GM18951 (cell line): ENCODE data around the gene CFAP77.

Experiments
- POLR2A ChIP-seq: IDR thresholded peaks from 4 replicates; pipeline ENCODE4 v1.6.1; 2011; ENCODE audit warnings: mild to moderate bottlenecking; ENCODE audit not compliant: insufficient read length, insufficient read depth; ENCODE audit errors: extremely low read depth
- in situ Hi-C: fragments of 300-500 bp; cut with MboI; formaldehyde crosslinking; loops from one replicate; pipeline ENCODE4 v1.12.0; 2022; ENCODE audit warnings: low sequenced_read_pairs, mixed read lengths, inconsistent platforms; ENCODE audit not compliant: unreplicated experiment

The CFAP77 gene

DNA sequence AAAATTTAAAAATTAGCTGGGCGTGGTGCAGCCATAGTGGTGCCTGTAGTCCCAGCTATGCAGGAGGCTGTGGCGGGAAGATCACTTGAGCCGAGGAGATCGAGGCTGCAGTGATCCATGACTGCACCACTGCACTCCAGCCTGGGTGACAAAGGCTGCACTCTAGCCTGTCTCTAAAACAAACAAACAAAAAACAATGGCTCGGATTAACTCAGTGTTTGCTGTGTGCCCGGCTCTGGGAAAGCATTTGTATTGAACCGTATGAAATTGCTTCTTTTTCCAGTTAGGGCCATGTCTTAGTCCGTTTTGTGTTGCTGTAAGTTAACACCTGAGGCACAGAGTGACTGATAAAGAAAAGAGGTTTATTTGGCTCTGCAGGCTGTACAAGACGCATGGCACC is 62.6 kb downstream of the CFAP77 start:
- no peak for TF ChIP-seq POLR2A
- in situ Hi-C loops, result no loop called here

DNA sequence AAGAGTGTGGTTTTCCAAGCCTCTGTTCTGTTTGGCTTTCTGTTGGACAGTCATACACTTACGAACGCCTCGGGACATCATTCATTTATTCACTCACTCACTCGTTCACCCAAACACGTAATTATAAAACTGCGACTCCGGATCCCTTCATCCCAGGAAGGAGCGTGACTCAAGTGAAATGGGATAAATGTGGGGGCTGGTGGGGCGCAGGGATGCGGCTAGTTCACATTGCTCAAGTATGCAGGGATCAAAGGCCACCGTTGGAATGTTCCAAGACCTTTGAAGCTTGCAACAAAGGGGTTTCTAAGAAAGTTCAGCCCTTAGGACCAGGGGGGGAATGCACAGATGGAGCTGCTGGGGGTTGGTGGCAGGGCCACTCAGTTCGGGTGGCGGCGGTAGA is 64.2 kb downstream of the CFAP77 start:
- in situ Hi-C loops, result no loop called here
- no peak for TF ChIP-seq POLR2A

DNA sequence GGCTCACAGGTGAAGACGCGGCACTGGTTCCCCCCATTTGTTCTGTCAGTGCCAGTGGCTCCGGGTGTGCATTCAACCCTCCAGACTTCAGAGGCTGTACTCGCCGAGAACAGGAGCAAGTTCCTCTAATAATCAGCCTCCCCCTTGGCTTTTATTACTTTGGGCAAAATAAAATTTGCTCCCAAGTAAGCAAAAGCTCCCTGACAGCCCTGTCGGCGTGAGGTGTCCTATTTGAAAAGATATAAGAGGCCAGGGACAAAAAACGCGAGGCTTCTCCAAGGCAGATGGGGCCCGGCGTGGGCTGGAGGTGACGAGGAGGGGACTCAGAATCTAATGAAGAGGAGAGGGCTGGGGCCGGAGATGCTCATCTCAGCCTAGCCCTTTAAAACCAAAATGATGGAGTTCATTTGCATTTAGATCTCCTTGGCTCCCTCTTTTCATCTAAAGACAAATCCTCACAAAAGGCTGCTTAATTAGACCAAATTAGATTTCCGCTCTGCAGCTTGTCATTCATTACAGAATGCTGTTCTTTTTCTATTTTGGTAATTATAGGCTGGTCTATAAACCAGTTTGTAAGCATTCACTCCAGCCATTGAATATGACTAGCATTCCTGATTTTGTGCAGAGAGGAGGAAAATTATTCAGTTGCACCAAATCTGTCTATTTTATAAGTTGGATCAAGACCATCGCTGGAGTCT is 68.5 kb downstream of the CFAP77 start:
- TF ChIP-seq POLR2A, result no peak
- in situ Hi-C loops, result no loop called here

DNA sequence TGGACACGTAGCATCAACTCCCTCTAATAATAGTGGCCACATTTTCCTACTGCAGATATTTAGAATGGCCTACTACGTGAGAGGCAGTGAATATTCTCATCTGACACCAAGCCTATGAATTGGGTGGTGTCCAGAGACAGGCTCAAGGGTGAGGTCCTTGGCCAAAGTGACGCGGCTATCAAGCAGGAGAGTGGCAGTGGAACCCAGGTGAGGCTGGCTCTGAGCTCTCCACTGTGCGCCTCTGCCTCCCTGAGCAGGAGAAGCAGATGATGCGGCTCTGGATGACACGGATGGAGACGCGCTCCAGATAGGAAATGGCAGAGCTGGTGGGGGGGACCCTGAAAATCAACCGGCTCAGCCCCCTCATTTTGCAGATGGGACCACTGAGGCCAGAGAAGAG is 69.7 kb downstream of the CFAP77 start:
- in situ Hi-C loops, result no loop called here
- no peak for TF ChIP-seq POLR2A

DNA sequence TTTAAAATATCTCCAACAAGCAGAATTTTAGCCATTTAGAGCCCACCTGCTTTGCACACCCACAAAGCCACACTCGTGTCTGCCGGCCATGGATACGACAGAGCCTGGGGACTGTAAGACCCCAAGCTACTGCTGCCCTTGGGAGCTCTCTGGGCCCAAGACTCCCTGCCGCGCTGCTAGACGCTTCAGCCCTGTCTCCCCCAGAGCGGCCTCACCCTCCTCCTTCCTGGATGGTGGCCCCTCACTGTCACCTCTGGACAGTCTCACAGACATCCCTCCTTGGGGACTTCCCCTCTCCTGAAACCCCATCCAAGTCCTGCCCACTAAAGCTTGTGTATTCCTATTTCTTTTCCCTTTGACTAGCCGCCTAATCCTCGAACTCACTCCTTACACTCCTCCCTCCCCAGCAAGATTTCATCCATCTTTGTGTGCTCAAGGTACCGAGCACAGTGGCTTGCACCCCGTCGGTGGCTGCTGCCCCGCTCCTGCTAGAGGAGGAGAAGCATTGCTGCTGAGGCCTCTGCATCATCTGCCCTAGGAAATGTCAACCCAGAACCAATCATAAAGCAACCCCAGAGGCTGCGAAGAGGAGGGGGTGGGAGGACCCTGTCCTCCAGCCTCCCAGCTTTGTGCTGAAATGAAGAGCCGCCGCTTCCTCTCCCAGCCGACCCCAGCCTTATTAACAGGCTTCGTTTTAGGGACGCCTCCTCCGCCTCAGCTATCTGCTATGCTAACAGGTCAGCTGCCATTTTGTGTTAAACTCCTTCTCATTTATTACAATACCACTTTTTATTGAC is 71.2 kb downstream of the CFAP77 start:
- no peak for TF ChIP-seq POLR2A

DNA sequence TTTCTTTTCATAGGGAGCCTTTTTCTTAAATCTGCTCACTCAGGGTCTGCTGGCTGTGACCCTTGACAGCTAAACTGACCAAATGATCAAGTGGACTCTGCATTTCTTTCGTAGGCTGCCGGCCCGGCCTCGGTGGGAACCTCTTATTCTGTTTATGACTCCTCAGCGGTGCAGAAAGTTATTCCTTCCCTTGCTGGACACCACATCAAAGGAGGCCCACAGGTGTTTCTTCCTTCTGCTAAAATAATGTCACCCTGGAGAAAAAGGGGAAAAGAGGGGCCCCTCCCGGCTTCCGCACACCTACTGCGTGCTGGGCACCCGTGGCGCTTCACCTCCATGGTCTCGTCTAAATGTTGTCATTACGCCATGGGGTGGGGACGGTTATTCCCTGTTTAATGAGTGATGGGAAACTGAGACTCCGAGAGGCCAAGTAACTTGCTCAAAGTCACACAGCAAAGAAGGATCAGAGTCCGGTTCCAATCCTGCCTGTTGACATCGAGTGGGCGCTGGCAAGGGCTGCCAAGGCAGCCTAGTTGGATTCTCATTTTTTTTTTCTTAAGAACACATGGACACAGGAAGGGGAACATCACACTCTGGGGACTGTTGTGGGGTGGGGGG is 72.3 kb downstream of the CFAP77 start:
- in situ Hi-C loops, result no loop called here
- no peak for TF ChIP-seq POLR2A

More for the DNA sequence above, 71.2 kb downstream of the CFAP77 start:
- in situ Hi-C loops, result no loop called here

DNA sequence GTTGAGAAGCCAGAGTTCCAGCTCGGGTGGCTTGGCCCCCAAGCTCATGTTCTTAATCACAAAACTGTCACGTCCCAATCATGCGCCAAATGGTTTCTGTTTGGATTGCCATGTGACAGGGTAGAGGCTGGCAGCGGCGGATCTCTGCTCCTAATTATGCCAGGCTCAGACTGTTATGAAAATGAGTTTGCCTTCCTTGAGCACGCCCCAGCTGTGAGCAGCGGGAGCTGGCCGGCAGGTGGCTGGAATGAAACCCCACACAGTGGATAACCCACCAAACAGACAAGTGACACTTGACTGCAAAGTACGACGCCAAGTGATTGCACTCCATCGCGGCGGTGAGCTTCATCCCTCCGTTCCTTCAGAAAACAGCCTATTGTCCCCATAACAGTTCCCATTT is 75.4 kb downstream of the CFAP77 start:
- in situ Hi-C loops, result no loop called here
- no peak for TF ChIP-seq POLR2A

DNA sequence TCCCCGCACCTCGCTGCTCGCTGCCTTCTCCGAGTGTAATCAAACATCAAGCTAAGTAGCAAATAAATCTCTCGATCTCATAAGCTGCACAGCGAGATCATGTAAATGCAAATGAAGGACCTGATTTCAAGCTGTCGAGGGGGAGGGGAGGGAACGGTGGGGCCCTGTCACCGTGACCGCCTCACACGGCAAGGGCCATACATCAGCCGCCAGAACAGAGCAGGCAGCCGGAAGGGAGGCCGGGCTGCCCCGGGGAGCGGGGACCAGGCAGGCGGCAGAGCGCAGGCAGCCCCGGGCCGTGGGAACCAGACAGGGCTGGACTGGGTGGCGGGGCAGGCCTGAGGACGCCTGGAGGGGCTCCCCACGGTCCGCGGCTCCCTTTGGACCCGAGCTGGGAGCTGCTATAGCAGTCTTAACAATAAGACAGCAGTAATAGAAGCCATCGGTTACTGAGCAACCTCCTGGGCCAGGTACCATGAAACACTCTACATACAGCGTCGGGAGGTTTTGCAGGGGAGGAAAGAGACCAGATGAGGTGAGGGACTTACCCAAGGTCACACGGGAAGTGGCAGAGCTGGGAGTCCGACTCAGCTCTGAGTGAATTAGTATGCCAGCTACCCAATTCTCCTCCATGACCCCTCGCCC is 76.8 kb downstream of the CFAP77 start:
- no peak for TF ChIP-seq POLR2A
- in situ Hi-C loops, result no loop called here

DNA sequence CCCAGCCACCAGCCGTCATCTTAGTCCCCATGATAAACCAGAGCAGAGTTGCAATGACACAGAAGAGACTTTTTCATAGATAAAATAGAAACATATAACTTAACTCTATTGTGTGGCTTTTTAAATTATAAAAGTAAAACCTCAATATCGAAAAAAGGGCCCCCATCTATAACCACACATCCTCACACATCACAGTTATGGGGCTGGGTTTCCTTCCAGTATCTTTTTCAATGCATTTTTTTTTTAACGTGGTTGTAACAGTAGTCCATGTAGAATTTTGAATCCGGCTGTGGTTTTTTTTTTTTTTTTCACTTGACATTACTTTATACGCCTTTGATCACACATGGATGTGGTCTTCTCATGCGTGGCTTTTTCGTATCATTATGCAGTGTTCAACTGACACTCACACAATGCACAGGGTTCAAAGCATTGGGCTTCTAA is 77.4 kb downstream of the CFAP77 start:
- in situ Hi-C loops, result no loop called here
- TF ChIP-seq POLR2A, result no peak

DNA sequence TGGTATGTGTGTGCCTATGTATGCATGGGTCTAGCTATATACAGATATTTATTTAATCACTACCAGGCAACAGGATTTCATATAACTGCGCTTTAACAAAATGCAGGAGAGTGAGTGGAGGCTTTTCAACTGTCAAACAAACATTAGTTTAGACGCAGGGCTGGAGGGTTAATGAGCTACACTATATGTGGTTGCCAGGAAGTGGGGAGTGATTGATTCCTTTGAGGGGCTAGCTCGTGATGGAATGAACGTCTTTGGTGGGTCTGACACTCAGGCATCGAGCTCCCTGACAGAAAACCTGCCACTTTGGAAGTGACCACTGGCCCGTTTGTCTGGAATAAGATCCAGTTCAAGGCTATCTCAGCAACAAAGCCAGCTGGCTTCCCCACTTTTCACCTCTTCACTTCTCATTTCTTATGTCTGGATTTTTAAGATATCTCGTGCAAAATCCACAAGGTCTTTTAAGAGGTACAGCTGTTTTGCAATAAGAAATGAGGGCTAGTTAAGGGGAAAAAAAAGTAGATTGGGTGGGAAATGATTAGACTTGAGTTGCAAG is 78.0 kb downstream of the CFAP77 start:
- no peak for TF ChIP-seq POLR2A
- in situ Hi-C loops, result no loop called here

DNA sequence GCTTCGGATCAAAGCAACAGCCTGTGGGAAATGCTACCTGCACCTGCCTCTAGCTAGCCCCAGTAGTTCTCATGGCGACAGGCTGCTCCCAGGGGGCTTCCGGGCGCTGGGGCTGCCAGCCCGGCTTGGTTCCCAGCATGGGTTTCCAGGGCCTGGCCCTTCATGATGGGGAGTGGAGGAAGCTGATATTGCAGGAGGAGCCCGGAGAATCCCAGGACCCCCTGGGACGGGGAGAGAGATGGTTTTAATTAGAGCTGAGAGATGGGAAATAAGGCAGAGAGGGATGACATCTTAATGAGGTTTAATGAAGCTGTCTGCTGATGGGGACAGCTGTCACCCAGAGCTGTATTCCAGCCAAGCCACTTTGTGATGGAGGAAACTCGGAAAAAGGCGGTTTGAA is 78.6 kb downstream of the CFAP77 start:
- in situ Hi-C loops, result no loop called here
- TF ChIP-seq POLR2A, result no peak

DNA sequence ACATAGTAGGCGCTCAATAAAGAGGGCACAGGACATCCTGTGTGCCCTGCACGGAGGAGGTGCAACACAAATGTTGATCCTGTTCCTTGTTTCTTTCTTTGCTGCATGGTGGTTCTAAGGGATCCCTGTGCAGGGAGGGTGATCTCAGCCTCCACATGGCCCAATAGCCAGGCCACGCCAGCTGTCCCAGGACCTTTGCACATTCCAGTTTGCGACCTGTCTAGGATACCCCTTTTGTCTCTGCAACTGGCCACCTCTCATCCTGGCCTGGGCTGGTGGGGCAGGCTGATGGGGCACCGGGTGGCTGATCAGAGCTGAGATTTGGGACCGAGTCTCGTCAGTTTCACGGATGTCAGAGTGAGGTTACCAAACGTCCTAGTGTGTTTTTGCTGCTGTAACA is 79.5 kb downstream of the CFAP77 start:
- in situ Hi-C loops, result no loop called here

DNA sequence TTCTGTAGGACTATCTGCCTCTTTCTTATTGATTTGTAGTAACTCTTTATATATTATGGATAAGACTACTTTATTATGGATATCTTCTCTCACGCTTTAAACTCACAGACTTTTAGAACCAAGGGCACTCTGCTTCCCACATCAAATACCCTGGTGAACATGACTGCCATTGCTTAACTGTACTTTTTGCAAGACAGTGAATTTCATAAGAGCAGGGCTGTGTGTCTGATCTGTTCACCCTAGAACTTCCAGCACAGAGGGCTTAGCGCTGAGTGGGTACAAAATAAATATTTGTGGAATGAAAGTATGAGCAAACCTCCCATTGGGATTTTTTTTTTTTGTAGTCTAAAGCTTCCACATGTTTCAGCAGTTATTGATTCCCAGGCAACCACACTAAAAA is 84.8 kb downstream of the CFAP77 start:
- in situ Hi-C loops, result no loop called here
- TF ChIP-seq POLR2A, result no peak

More for the DNA sequence above, 79.5 kb downstream of the CFAP77 start:
- no peak for TF ChIP-seq POLR2A

DNA sequence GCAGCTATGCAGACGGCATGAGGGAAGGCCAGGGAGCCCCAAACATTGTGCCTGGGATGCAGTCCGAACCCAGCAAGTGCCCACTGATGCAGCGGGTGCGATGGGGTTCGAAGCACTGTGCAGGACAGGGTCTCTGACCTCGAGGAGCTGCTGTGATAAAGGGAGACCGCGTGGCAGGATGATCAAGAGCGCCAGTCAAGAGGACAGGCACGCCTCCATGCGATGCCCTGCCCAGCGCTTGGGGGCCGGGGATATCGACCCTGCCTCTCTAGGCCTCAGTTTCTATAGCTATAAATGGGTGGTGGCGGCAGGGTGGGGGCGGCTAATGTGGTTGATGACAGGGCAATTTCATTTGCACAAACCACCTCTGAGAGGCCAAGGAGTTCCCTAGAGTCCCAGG is 87.7 kb downstream of the CFAP77 start:
- TF ChIP-seq POLR2A, result no peak
- in situ Hi-C loops, result no loop called here
